HG03460 (cell line): ENCODE data around the gene TXLNA.

Experiments
- ATAC-seq: cut with Tn5 transposase; IDR thresholded peaks from one replicate; pipeline ENCODE4 v1.9.1; 2021; ENCODE audit not compliant: unreplicated experiment

Gene TXLNA

DNA sequence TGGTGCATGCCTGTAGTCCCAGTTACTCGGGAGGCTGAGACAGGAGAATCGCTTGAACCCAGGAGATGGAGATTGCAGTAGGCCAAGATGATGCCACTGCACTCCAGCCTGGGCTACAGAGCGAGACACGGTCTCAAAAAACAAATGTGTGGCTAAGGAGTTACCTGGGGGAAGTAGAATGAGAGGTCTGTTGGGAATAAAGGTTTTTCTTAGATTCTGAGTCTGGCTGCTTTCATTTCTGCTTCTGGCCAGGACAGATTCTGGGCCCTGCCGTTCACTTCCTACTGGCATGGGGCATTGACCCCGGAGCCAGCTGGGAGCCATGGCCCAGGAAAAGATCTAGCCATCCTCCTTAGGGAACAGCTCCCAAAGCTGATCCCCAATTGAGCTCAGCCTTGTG is 29.0 kb downstream of the TXLNA start:
- ATAC-seq = no peak

GRCh38 chr1:32208891-32209328 is 29.4 kb downstream of the TXLNA start, which contains the start of gene DCDC2B:
DCDC2B (plus strand) TSS chr1:32209089; CDS start chr1:32209094, 5 bp downstream.
- no peak for ATAC-seq

GRCh38 chr1:32215629-32216480 is 36.4 kb downstream of the TXLNA start:
- ATAC-seq = no peak

GRCh38 chr1:32216566-32216965 is 37.1 kb downstream of the TXLNA start:
- ATAC-seq = no peak

DNA sequence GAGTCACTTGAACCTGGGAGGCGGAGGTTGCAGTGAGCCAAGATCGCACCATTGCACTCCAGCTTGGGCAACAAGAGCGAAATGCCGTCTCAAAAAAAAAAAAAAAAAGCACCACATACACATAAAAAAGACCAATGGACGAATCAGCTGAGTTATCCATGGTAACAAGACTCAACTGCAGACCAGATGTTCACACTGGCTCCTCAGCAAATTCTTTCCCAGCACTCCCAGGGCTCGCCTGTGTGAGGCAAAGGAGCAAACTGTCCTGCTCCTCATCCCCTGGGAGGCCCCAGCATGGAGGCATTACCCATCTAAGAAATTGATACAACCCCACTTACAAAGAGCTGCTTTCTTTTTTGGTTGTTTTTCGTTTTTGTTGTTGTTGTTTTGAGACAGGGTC is 39.5 kb downstream of the TXLNA start:
- no peak for ATAC-seq

DNA sequence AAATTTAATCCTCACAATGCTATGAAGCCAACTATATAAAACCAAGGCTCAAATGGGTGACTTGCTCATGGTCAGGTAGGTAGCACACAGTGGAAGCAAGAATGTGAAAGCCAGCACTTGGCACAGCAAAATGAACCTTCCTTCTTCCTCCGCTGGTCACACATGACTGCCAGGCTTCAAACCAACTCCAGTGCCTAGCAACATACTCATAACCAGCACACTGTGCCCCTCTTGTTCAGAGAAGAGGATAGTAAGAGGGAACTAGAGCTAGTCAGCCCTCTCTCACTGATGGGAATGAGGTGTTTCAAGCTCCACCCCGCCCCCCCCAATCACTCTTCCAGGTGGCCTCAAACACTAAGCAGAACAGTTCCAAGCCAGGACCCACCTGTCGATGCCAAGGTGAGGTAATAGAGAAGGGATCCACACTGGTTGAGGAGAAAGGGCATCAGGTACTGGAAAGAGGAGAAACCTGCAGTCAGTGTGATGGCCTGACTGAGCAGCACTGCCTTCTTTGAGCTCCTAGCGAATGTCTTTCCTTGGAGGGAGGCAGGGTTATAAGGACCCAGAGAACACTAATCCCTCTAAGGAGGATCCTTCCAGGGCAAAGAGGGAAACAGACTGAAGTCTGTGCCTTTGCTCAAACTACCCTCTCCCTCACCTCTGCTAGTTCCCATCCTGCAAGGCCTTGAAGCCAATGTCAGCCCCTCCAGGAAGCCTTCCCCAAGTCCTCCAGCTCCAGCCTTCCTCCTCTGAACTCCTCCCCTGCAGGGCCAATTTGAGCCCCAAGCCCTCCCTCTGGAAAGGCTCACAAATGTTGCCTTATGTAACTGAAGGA is 41.5 kb downstream of the TXLNA start:
- no peak for ATAC-seq

DNA sequence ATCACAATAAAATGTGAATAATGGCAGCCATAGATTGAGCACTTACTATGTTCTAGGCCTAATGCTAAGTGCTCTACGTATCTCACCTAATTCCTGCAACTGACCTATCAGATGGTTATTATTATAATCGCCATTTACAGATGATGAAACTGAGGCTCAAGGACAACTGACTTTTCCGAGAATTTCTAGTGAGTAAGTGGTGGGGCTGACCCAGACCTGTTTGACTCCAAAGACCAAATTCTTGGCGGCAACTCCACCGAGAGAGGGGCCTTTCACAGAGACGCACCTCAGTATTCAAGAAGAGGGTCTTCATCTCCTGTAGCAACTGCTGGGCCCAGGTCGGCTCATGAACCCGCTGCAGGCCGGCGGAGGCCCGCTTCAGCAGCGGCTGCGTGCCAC is 42.1 kb downstream of the TXLNA start:
- no peak for ATAC-seq

GRCh38 chr1:32221980-32222755 is 42.7 kb downstream of the TXLNA start, which contains the start of the genes EIF3I and TMEM234:
EIF3I (plus strand) TSS chr1:32222407; CDS start chr1:32222442, 35 bp downstream.
TMEM234 (minus strand) TSS chr1:32222353; CDS start chr1:32222322, 31 bp downstream.
- peak; percentile 90 for ATAC-seq

DNA sequence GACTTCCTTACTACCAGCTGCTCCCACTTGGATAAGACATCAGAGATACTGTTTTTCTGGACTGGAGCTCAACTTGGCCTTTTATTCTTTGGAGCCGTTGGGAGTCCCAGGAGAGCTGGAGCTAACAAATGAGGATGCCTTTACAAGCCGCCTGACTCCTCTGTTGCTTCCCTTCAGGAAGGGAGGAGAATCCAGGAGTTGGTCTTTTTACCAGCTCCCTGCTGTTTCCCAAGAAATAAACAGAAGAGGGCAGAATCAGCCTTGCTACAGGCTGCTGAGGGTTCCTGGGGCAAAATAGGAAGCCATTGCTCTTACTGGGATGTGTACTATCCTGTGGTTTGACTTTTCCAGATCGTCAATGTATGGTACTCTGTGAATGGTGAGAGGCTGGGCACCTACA is 44.2 kb downstream of the TXLNA start:
- no peak for ATAC-seq

- ATAC-seq = no peak
Measured at GRCh38 chr1:32224285-32224684, 44.8 kb downstream of the TXLNA start.

DNA sequence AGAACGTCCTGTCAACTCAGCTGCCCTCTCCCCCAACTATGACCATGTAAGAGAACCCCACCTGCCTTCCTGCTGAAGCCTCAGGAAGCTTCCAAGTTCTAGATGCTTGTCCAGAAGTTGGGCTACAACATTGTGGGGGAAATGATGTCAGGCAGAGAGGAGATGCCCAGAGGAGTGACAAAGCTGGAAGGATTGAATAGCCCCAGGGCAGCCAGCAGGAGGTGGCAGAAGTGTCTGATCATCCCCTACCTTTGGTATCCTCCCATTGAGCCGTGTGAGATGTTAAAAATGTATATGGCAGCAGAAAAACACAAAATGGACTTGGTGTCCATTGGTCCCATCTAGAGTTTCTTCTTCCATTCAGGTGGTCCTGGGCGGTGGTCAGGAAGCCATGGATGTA is 49.3 kb downstream of the TXLNA start:
- ATAC-seq = no peak

DNA sequence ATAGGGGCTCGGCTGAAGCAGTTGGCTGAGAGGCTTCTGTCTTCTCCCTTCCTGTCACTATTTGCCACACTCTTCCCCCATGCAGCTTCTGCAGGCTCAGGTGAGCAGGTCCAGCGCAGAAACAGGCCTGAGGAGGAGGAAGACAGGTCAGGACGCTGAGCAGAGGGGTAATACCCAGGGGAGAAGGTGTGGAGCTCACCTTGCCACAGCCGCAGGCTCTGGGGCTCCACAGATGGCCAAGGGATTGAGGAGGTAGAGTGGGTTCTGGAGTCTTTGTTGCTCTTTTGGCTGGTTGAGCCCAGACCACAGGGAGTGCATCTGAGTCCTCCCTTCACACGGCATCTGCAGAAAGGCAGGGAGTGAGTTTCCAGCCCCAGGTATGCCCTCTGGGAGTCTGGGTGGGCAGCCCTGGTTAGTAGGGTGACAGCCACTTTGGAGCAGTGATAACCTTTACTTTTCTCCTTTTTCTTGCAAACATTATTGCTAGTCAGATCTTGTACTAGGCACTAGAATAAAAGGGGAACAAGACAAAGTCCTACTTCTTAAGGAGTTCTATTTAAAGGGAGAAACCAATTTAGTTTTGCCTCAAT is 52.5 kb downstream of the TXLNA start:
- ATAC-seq = no peak

GRCh38 chr1:32232558-32233304 is 53.3 kb downstream of the TXLNA start:
- no peak for ATAC-seq

DNA sequence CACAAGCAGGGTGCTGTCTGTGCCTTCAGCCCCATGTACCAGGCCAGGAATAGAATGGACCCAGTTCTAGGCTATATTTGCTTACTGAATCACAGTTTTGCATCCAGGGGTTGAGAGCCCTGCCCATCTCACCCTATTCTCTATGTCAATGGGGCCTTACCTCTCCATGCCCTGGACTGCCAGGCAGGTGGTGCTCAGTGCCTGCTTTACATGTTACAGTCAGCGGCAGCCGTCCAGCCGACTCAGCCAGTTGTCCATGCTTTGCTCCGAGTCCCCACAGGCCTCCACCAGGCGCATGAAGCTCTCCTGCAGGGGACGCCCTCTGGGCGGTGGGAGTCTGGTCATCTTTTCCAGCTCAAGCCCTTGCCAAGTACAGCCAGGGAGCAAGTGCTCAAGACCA is 55.3 kb downstream of the TXLNA start:
- ATAC-seq = no peak

DNA sequence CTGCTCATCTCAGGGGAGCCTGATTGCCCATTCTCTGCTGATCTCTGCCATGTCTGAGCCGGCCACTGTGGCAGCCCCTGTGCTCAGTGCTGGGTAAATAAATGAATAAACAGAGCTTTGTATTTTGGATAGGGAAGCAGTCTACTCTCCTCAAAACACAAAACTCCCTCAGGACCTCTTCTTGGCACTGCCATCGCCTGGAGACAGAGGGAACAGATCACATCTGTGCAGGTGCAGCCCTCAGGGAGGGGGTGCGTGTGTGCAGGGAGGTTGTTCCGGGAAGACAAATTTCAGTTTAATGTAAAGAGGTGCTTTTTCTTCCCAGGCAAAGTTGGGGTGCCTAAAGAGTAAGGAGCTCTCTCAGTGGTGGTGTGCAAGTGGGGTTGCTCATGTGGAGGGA is 59.9 kb downstream of the TXLNA start:
- no peak for ATAC-seq

- no peak for ATAC-seq
Measured at GRCh38 chr1:32239790-32240139, 60.3 kb downstream of the TXLNA start.

- ATAC-seq = no peak
Measured at GRCh38 chr1:32240140-32240951, 60.9 kb downstream of the TXLNA start.

GRCh38 chr1:32241001-32241763 is 61.7 kb downstream of the TXLNA start:
- ATAC-seq = no peak
